Myocyte (in vitro differentiated cells): Measurements from ENCODE around the gene PELI2. TPM values are rescaled to one million over a fixed set of nuclear protein-coding genes. Genes with fewer than 3 reads are reported as not detected.
A peak's percentile ranks its signal among the peaks of the same experiment; 100 is the strongest.

Source experiments
- DNase-seq: peaks from one replicate; pipeline ENCODE4 v3.0.0-alpha.2; 2012; ENCODE audit warnings: low read depth
- total RNA-seq: library from RNA; depleted of rRNA; stranded (reverse); fragments of >200 nt; gene quantifications from 2 replicates; pipeline ENCODE4 v1.2.3, GENCODE V29; 2014

The PELI2 gene
- total RNA-seq, 1 donor from 2014 or later = 6.4 TPM

DNA sequence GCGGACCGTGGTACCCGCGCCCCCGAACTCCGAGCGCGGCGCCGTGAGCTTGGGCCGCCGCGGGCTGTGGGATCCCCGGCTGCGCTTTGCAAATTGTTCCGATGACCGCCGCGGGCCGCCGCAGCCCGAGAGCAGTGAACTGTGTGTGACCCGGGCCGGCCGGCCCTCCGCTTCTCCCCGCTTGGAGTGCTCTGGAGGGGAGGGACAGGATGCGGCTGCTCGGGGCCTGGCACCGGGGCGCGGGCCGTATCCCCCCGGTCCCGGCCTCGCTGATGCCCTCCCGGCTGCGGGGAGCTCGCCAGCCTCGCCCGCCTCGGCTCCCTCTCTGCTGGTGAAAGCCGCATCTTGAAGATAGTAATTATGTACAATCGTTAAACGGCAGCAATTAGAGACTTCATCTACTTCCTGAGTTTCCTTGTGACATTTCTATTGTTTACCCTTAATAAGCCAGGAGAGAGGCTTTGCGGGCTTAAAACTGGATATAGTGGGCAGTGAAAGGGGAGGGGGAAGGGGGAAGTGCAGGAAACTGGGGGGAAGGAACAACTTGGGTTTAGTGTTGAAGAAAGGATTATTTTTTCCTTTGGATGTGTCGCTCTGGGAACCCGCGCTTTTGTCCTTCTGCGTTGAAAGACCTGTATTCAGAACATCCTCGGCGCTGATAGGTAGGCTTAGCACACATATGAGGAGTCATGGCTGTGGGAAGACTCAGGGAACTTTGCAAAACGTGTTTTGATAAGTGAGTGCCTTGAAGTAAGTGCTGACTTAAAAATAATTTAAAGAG is 1.2 kb downstream of the PELI2 start:
- DNase-seq = peak; percentile 55

DNA sequence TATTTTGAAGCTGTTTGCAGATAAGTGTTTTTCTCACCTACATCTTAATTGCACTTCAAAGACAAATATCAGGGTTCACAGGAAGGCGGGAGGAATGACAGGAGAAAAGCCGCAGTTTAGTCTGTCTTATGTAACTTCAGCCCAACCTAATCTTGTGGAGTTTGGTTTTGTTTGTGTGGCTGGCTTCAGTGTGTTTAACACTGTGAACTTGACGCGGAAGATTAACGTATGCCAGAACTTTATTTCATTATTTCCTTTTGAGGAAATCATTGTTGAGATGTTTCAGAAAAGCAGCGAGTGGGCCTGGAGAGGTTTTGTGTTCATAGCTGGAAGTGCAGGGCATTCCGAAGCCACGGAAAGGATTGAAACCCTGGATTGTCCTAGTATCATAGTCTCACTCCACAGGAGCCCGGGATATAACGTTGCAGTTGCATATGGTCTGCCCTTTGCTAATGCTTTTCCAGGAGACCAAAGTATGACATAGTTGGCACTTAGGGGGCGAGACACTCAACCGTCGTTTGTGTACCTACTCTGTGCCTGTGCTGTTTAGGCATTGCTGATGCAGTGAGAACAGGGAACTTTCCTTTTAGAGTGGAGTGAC is 2.0 kb downstream of the PELI2 start:
- no peak for DNase-seq

DNA sequence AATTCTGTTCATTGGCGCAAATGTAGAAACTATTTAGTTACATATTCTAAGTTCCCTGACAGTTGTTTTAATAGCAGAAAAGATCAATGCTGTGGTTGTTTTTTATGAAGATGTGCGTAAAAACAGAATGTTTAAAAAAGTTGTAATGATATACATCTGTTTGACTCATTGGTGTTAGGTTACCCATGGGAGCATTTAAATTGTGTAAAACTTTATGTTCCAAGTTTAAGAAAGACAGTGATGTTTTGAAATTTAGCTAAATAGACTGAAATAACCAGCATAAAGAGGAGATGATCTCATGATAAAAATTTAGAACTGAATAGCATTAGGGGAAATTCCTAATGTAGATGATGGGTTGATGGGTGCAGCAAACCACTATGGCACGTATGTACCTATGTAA is 3.6 kb downstream of the PELI2 start:
- DNase-seq = no peak

DNA sequence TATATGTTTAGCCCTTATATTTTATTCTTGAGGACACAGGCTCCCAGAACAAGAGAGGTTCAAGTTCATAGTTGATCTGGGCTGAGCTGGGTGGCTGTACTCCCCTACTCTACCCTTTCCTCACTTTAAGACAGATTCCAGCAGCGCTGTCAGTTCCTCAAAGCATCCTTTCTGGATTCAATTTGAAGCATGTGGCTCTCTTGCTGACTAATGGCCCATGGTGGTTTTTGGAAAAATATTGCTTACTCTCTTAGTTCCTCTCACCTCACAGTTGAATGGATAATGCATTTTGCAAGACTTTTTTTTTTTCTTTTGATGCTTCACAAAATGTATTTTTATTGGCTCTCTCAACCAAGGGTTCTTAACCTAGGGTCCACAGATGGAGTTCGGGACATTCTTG is 4.1 kb downstream of the PELI2 start:
- no peak for DNase-seq

DNA sequence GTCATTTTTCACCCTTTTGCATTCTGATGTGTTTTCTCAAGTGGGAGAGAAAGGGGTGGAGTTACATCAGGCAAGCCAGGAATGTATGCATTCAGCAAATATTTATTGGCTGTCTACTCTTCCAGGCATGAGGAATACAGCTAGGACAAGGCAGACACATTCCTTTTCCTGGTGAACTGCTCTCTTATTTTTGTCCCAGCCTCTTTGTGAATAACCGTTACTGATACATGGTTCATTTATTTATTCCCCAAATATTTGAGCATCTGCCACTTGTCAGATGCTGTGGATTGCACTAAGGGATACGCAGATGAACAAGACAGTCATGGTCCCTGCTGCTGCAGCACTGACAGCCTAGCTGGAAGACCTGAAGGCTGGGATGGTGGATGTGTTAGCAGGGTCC is 6.1 kb downstream of the PELI2 start:
- no peak for DNase-seq

DNA sequence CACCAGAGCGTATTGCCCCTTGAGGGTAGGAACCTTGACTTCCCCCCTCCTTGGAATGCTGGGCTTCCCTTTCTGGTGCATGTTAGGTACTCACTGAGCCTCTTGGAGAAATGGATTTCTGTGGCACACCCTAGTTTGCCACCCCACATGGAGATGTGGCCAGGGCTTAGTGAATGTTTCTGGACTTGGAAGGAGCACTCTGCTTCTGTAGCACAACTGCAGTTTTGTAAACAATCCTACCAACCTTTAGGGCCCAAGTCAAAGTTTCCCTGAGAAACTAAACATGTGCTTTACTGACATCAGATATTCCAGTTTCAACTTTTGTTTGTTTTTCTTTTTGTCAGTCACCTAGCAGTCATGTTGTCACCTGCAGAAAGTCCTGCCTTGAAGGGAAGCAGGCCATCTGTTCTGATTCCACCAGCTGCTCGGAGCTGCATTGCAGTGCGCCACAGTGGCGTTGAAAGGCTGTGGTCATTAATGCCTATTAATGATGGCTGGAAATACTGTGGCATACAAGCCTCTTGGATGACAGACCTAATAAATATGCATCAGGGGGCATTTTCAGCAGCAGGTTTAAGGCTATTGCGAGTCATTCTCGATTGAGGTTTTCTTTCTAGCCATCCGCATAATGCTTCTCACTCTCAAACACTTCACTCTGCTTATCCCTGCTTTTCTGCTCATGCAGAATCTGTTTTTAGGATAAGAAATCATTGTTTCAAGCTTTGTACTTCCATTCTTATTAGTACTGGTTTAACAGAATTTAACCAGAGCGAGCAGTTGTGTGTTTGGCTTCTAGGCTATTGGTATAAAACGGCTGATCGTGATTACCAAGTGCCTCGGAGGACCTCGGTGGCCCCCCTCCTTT is 7.8 kb downstream of the PELI2 start:
- DNase-seq = peak; percentile 28

DNA sequence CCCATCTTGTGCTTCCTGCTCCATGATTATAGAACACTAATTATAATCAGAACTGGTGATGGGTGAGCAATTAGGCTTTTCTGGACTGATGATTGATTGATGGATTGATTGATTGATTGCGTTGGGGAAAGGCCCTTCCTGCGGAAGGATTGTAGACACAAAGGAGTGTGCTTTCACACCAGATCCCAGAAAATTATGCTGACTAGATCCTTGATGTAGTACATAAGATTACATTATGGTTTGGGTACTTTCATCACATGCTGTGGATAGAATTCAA is 8.4 kb downstream of the PELI2 start:
- DNase-seq = no peak

DNA sequence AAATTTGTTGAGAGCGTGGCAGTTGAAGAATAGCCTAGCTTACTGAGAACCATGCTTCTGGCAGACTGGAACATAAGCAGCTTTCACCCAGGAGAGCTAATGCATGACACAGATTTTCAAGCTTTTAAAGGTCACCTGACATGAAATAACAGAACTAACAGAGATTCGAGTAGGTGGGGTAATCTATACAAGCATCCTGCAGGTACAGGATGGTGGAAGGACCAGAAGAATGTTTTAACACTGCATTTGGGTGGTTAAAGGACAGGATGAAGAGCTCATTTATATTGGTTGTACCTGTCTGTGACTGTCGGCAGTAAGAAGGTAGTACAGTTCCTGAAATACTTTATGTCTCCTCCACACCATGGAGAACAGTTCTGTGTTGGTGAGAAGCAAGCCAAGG is 8.9 kb downstream of the PELI2 start:
- no peak for DNase-seq

DNA sequence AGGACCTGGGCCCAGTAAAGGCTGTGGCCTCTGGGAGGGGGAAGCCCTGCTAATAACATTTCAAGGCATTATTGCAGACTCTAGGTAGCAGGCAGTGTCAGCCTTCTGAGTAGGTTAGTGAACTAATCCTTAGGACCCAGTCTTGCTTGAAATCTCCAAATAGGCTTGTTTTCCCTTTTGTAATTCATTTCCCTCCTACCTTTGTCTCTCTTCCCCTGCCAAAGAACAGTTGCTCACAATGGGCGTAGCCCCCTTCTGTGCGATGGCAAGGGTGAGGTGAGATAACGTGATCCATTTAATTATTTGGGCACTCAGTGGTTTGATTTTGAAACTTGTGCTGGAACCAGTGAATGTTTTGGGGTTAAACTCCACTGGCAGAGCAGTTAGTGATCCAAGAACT is 10.9 kb downstream of the PELI2 start:
- no peak for DNase-seq

DNA sequence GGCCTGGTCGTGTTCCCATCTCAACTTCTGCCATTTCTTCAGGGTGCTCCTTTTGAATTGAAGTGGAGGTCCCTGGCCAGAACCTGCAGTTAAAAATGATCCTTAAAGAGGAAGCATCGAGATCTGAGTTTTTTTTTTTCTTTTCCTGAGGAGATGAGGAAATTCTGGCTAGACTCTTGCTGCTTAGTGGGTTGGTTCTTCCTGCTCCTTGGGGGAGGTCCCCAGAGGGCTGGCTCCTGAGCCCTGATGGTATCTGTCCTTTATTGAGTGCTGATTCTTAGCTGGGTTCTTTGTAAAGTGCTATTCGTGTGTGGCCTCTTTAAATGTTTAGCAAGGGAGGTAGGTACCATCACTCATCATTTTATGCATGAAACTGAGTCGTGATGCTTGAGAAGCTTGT is 11.7 kb downstream of the PELI2 start:
- no peak for DNase-seq

DNA sequence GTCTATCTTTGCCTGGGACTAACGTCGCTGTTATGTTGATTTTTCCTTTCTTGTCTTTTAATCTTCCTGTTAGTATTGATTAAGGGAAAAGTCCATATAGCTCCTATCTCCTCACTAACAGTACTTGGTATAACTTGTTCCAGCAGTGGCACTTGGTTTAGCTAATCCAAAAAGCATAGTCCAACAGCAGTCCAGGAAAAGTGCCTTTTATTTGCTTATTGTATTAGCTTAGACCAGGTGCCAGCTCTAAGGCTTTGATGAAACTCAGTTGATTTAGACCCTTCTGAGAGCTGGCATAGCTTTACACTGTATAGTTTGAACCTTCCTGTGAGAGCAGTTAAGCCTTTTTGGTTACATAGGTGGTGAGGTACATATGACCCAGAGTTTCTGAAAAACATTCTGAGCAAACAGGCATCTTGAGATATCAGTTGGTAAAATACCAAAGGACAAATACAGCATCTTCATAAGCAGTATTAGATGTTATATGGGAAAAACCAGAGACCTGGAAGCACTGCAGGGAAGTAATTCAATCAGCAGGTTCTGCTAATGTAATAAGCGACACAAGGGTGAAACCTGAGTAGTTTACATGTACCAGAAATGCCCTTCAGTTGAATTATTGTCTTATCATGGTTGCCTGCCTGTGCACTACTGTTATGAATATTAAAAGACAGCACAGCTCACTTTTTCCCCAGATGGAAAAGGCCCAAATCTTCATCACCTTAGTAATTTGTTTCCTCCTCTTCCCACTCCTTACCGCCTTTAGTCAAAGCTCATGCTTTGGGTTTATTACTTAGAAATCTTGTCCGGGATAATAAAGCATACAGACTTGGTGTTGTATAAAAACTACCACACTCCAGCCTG is 13.0 kb downstream of the PELI2 start:
- no peak for DNase-seq

DNA sequence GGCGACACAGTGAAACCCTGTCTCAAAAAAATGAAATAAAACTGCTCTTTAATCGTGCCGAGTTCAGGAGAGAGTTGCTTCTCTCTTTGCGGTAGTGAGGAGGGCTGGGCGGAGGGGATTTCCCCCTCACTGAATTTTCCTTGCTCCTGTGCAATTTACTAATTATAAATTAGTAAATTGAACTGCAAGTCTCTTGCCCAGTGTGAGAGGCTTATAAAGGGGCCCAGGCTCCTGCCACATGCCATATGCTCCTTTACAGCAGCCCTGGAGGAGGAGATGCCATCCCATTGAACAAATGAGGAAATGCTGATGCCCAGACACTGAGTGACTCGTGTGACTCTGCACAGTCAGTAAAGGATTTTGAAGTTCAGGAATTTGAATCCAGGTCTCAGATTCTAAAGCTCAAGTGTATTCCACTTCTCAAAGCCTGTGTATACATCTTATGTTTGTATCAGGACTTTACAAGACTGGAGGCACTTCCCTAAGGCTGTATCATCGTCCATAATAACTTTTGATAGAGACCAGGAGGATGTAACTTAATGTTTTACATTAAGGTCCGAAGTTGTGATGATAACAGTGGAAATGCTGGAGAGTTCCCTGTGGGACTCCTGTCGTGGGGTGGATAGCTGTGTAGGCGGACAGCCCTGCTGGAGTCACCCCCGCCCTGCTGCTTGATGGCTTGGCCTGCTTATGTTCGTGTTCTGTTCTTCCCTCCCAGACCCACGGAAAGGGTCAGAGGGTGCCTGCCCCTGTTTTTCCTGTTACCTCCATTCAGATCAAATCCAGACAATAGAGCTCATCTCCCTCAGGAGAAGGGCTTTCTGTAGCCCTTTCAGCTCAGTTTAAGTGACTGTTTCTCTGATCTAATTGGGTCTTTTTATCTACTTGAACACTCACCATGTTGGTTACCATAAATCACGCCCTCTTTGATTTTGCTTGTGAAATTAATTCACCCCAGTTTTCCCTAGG is 13.9 kb downstream of the PELI2 start:
- DNase-seq = no peak

DNA sequence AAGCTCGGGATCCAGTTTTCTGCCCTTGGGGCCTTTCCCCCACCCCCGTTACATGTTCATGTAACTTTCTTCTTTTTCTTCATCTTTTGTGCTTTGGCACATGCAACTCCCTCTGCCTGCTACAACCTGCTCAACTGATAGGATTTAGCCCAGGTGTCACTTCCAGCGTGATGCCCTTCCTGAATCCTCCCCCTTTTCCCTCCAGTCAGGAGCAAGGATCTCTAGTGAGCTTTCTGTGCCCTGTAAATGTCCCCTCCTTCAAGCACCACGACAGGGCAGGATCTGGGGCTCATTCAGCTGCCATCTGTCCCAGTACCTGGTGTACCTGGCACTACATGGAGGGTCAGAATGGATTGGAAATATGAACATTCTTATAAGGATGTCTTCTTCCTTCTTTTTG is 15.3 kb downstream of the PELI2 start:
- no peak for DNase-seq

DNA sequence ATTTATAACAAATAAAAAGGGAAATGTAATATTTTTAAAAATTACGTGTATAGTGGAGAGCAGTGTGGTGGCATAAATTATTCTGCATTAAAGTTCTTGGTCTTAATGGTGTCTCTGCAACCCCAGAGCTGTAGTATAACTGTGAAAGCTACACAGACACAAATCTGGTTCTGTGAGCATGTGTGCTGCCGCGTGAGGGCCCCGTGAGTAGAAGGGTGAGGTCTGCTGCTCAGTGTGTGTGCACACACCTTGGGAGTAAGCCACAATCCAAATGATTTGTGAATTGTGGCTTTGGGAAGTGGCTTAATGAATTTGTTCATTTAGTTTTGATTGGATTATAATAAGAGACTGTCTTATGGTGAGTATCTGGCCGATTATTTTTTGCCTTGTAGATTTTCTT is 16.8 kb downstream of the PELI2 start:
- DNase-seq = no peak

DNA sequence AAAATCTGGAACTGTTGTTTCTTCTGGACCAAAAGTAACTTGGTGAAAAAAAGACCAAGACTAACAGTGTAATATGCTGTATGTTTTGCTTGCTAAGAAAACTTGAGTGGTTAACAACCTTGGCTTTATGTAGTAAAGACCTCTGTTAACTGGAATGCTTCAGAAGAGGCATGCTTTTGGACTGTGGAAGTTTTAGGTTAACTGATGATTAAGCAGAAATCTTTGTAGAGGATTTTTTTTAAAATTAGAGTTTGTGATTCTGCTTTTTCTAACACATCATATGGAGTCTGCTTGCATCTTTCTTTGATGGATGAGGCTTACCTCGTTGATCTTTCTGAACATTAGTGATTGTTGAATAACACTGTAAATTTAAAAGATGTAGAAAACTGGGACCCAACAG is 17.5 kb downstream of the PELI2 start:
- no peak for DNase-seq

DNA sequence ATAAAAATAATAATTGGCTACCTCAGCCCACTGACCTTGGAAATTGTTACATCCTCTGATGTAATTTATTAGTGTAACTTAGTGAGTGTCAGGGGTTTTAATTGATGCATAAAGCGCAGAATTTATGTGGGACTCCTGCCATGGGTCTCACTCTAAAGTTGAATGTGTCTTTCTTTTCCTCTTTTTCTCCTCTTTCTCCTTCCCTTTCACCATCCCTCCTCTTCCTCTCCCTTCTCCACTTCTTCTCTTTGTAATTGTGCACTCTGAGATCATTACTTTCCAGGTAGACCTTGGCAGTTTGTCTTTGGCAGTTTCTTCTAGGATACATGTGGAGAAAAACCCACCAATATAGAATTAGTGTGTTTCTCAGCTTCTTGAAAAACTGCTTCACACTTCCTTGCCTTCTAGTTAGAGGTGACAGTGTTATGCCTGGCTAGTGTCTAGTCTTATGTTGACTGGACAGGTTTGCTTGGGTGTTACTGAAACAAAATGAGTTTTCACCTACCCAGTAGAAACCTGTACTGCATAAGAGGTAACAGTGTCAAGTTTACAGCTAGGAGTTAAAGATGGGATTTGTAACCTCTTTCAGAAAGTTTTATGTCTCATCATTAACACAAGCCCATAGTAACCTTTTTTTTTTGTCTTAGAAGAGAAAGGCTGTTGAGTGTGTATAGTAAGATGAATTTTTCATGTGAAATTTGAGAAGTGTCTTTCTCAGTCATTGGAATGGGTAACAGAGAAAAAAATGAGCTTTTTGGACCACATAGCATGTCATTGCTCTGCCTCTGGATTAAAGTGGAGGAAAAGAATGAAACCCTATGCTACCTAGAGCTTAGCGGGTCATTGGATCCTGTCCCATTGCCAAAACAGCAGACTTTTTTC is 18.6 kb downstream of the PELI2 start:
- peak; percentile 30 for DNase-seq

DNA sequence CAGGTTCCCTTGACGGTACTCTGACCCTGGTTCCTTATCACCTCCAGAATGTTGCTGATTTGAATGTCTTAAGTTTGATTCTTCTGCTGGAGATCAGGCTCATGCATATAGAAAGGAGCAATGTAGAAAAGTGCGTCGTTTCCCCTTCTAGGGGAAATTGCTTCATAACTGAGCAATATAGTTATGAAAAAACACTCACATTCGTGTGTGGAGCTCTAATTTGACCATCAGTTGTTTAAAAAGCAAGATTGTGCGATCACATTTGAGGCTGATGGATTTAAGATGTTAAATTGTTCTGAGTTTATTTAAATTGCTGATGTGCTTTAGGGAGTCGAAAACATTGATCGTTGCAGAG is 19.2 kb downstream of the PELI2 start:
- DNase-seq = no peak

DNA sequence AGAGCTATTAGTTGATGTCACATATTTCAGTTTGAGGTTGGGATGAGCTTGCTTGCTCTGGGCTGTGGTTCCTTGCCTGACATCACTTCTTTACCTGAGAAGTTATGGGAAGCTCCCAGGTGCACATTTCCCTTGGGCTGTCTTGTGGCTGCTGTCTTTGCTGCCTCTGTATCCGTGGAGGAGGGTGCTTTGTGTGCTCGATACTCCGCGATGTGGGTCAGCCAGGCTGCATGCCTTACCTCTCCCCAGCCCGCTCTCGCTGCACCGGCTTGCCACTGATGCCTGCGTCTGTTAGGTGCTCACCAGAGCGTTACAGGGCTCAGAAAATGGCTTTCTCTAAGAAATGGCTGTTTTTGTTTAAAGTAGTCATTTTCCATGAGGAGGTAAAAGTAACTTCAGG is 19.6 kb downstream of the PELI2 start:
- no peak for DNase-seq

DNA sequence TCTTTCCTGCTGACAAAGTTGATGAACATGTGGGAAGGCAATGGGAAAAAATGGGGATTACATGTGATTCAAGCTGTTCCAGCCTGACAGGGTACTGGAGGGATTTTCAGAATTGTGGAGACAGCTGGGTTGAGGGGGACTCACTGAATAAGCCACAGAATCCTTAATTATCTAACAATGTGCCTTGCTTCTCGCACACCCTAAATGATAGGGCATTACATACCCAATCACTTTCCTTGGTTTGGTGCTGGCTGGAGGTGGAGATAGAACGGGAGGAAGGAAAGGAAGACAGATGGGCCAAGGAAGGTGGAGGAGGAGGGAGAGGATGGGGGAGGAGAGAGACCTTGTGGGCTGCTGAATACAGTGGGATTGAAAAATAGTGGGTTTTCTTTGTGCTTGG is 20.7 kb downstream of the PELI2 start:
- no peak for DNase-seq
